Spleen (tissue), 11 donors: ENCODE measurements around the gene ZNF326. TPM values are rescaled to one million over a fixed set of nuclear protein-coding genes. Genes with fewer than 3 reads are reported as not detected.

Experiments
- DNase-seq: peaks from one replicate; pipeline ENCODE4 v3.0.0-alpha.2; 2020
- H3K27ac ChIP-seq, 8 donors: fragments of 200-600 bp; sonication (generic) in 7 of 8; 1 replicate in 4 of 8; 2 replicates in 4 of 8; pipeline versions ENCODE4 v1.5.0 to v1.8.0; 2016 to 2021; ENCODE audit warnings: inconsistent platforms in 4 of 8, mild to moderate bottlenecking in 4 of 8, moderate library complexity in 1 of 8
- H3K27me3 ChIP-seq, 7 donors: fragments of 200-600 bp; sonication (generic) in 6 of 7; replicated peaks in 1 of 7; 1 replicate in 4 of 7; 2 replicates in 3 of 7; pipeline versions ENCODE4 v1.5.0 to v1.8.0; 2016 to 2021; ENCODE audit warnings: inconsistent platforms in 3 of 7, mild to moderate bottlenecking in 1 of 7
- H3K36me3 ChIP-seq, 6 donors: fragments of 200-600 bp; sonication (generic) in 5 of 6; 1 replicate in 4 of 6; 2 replicates in 2 of 6; pipeline versions ENCODE4 v1.5.0 to v1.8.0; 2016 to 2021; ENCODE audit warnings: inconsistent platforms in 2 of 6
- H3K4me1 ChIP-seq, 6 donors: fragments of 200-600 bp; sonication (generic) in 5 of 6; 1 replicate in 3 of 6; 2 replicates in 3 of 6; pipeline versions ENCODE4 v1.5.0 to v1.8.0; 2016 to 2021; ENCODE audit warnings: inconsistent platforms in 3 of 6
- H3K4me3 ChIP-seq, 8 donors: fragments of 200-600 bp; sonication (generic) in 7 of 8; 1 replicate in 4 of 8; 2 replicates in 4 of 8; pipeline versions ENCODE4 v1.5.0 to v1.8.0; 2016 to 2021; ENCODE audit warnings: inconsistent platforms in 4 of 8, mild to moderate bottlenecking in 4 of 8, moderate library complexity in 2 of 8
- H3K9me3 ChIP-seq, 8 donors: fragments of 200-600 bp; sonication (generic) in 7 of 8; 1 replicate in 4 of 8; 2 replicates in 4 of 8; pipeline versions ENCODE4 v1.5.0 to v1.8.0; 2016 to 2021; ENCODE audit warnings: inconsistent platforms in 4 of 8
- POLR2A ChIP-seq, 3 donors: fragments of 450-650 bp; IDR thresholded peaks; one replicate each; pipeline ENCODE4 v1.5.1; 2017; ENCODE audit warnings: antibody characterized with exemption in 3 of 3, mild to moderate bottlenecking in 1 of 3
- POLR2AphosphoS5 ChIP-seq, 3 donors: sonication (generic); formaldehyde crosslinking; IDR thresholded peaks; one replicate each; pipeline ENCODE4 v1.5.1; 2017; ENCODE audit warnings: antibody characterized with exemption in 3 of 3
- WGBS, 5 donors: extraction: QIAGEN DNeasy Blood & Tissue Kit in 3 of 5; methylation state at CpG; one replicate each; pipeline versions ENCODE4 v1.1.5 to v1.1.7; 2013 to 2018; 5-methylcytosine and 5-hydroxymethylcytosine counted together
- intact Hi-C: fragments of 100-400 bp; cut with DNase I; formaldehyde crosslinking; loops from one replicate; pipeline ENCODE4 v1.15.0; 2023; ENCODE audit warnings: low total_unique reads
- polyA plus RNA-seq, 3 donors: library from polyadenylated mRNA; stranded (reverse); fragments of 200-250 nt; gene quantifications; one replicate each; pipeline ENCODE4 v1.2.1, GENCODE V29; 2013
- small RNA-seq, 4 donors: library from RNA; depleted of rRNA; stranded (forward); fragments of <200 nt; gene quantifications; one replicate each; pipeline ENCODE3, GENCODE V24; 2016
- total RNA-seq, 7 donors: library from RNA; depleted of rRNA in 3 of 7; stranded (reverse); fragments of >200 nt in 3 of 7; fragmentation: NEBNext Ultra II Directional in 4 of 7; extraction: Animal tissue kit (Norgen Biotek cat#: 25700) in 4 of 7; gene quantifications; one replicate each; pipeline versions ENCODE4 v1.1.0 to v1.2.1, GENCODE V29; 2016 to 2021
- TF ChIP-seq, protein P1 (sequence below), 11 experiments: fragments of 200-600 bp in 7 of 11; fragments of 450-650 bp in 4 of 11; sonication (generic) in 4 of 11; IDR thresholded peaks in 8 of 11; conservative IDR thresholded peaks in 3 of 11; 1 replicate in 7 of 11; 2 replicates in 4 of 11; pipeline versions ENCODE4 v1.4.0 to v1.8.0; 2016 to 2021; ENCODE audit warnings: antibody characterized with exemption in 11 of 11, inconsistent platforms in 4 of 11, mild to moderate bottlenecking in 1 of 11
- donor health status: healthy with polysubstance abuse.
- donor health status: DM: no; HTN: no; CAD: no; lungs with moderate emphysema.
- donor health status: DM: no; HTN: no; CAD: no.
- donor health status: Bipolar disorder and iron deficiency.
- donor health status: healthy.
- donor health status: DM: no; HTN: no; CAD: no.
- donor health status: DM: yes; HTN: yes; CAD: no.

The ZNF326 gene
- total and polyA plus RNA-seq, 10 donors: 4.6 to 27.9 (median 18.6) TPM

GRCh38 chr1:90074970-90075391, 80.1 kb downstream of the ZNF326 start:
- no peak for DNase-seq
- H3K4me3 ChIP-seq: no peak overlapping the region
- TF ChIP-seq POLR2A (IDR thresholded peaks at IDR 0.05): no peak
- TF ChIP-seq POLR2AphosphoS5 (IDR thresholded peaks at IDR 0.05): no peak
- TF ChIP-seq, protein P1, sequence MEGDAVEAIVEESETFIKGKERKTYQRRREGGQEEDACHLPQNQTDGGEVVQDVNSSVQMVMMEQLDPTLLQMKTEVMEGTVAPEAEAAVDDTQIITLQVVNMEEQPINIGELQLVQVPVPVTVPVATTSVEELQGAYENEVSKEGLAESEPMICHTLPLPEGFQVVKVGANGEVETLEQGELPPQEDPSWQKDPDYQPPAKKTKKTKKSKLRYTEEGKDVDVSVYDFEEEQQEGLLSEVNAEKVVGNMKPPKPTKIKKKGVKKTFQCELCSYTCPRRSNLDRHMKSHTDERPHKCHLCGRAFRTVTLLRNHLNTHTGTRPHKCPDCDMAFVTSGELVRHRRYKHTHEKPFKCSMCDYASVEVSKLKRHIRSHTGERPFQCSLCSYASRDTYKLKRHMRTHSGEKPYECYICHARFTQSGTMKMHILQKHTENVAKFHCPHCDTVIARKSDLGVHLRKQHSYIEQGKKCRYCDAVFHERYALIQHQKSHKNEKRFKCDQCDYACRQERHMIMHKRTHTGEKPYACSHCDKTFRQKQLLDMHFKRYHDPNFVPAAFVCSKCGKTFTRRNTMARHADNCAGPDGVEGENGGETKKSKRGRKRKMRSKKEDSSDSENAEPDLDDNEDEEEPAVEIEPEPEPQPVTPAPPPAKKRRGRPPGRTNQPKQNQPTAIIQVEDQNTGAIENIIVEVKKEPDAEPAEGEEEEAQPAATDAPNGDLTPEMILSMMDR (IDR thresholded peaks at IDR 0.05 in 8 of 11, conservative IDR thresholded peaks at IDR 0.05 in 3 of 11): no peak
- no peaks in the 10 kb centered on the region for H3K36me3 ChIP-seq
- H3K27me3 ChIP-seq: peaks cover 0 to 12% (median 0%) of the 10 kb centered on the region in 7 donors
- H3K9me3 ChIP-seq: peaks cover 0 to 4% (median 0%) of the 10 kb centered on the region in 8 donors
- WGBS, 5 donors: 80 to 93% (median 85%) methylated on average over 1 of the region's 1 CpG
- H3K4me1 ChIP-seq: no peaks in the 10 kb centered on the region
- H3K27ac ChIP-seq: no peak overlapping the region
- intact Hi-C loops: no loop called here

DNA sequence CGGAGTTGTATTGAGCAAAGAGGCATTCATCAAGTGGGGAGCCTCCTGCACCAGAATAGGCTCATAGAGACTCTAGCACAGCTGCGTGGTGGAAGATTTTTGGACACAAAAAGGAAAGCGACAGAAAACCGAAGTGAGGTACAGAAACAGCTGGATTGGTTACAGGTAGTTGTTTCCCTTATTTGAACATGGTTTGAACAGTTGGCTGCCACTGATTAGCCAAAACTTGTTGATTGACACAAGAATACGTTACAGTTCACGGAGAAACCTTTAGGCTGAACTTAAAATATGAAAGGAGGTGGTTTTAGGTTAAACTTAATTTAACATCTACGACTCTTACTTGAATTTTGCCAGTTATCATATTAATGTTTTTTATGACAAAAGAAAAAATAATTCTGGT, 89.1 kb downstream of the ZNF326 start:
- peaks cover 0 to 28% (median 0%) of the 10 kb centered on the region in 7 donors for H3K27me3 ChIP-seq
- no peak overlapping the region for H3K4me3 ChIP-seq
- 81 to 93% (median 91%) methylated on average over 7 of the region's 7 CpGs for WGBS, 5 donors
- intact Hi-C loops: no loop called here
- TF ChIP-seq, protein P1 (IDR thresholded peaks at IDR 0.05 in 8 of 11, conservative IDR thresholded peaks at IDR 0.05 in 3 of 11): no peak
- no peak for TF ChIP-seq POLR2AphosphoS5 (IDR thresholded peaks at IDR 0.05)
- no peak for TF ChIP-seq POLR2A (IDR thresholded peaks at IDR 0.05)
- H3K9me3 ChIP-seq: no peaks in the 10 kb centered on the region
- no peak for DNase-seq
- H3K4me1 ChIP-seq: no peaks in the 10 kb centered on the region
- no peaks in the 10 kb centered on the region for H3K36me3 ChIP-seq
- no peak overlapping the region for H3K27ac ChIP-seq

Small RNA genes within 50 kb of the gene (small RNA-seq; reads per million reads assigned to genes)
- 0 reads per million in 4 donors for gene RN7SKP272

Other genes with a start within 250 kb of the ZNF326 start
- gene LRRC8D, start 174.1 kb upstream of the ZNF326 start, total RNA-seq: 10 to 100 TPM; 27.5 to 42.0 (median 37.0) TPM
- gene LRRC8D, start 174.1 kb upstream of the ZNF326 start, polyA plus RNA-seq: 10 to 100 TPM; 12.8 to 14.4 (median 13.6) TPM